ENCODE data around the gene ACAA2. TPM values are rescaled to one million over a fixed set of nuclear protein-coding genes. Genes with fewer than 3 reads are reported as not detected.
A peak's percentile ranks its signal among the peaks of the same experiment; 100 is the strongest.

The ACAA2 gene, protein sequence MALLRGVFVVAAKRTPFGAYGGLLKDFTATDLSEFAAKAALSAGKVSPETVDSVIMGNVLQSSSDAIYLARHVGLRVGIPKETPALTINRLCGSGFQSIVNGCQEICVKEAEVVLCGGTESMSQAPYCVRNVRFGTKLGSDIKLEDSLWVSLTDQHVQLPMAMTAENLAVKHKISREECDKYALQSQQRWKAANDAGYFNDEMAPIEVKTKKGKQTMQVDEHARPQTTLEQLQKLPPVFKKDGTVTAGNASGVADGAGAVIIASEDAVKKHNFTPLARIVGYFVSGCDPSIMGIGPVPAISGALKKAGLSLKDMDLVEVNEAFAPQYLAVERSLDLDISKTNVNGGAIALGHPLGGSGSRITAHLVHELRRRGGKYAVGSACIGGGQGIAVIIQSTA
- total RNA-seq (10 to 100 TPM; 27.2 to 27.5 TPM), polyA plus RNA-seq (100 to 1,000 TPM in 1 of 3 donors, 10 to 100 TPM in 2; 59.7 to 106 (median 74.3) TPM), total RNA-seq (11.3 to 37.4 (median 30.7) reads per million in 6 experiments)

DNA sequence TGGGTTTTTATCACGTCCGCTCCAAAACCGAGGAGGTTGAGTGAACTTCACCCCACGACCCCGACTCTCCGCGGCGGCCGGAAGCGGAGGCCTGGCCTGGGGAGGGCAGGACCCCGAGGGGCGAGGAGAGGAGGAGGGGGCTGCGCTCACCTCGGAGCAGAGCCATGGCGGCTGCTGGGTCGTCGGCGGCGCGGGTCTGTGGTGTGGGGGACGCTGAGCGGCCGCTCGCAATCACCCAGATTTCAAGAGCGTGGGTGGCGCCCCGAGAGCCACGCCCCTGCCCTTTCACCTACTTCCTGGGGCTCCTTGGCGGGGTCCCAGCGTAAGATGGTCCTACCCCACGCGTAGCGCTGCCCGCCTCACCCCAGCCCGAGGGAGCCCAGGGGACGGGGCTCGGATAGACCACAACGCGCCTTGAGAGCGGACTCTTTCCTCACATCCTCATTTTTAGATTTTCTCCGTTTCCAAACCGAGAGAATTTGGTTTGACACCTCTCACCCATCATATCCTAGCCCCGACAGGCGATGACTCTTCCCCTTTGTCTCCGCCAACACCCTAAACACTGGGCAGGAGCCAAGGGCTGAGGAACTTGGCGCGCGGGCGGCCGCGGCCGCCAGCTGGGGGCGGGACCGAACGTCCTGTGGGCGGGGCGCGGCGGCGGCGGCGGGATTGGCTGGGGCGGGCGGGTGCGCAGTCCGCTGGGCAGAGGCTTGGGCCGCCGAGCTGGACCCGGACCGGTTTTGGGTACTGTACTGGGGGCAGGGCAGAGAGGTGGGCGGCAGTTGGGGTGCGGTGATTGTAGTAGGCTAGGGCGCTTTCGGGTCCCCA lies at the start of gene ACAA2:
TSS of gene ACAA2 (minus strand) at position 215 of the 828 bp plus-strand sequence. CDS start at position 166, 49 bp downstream.
- Mint-ChIP-seq H3K4me3 (peak within 1 kb of the TSS; percentile 92 to 100 (median 98)), H3K4me1 (peaks cover 35 to 67% (median 60%) of the 10 kb centered on the region in 4 donors), H3K36me3 (peaks cover 11 to 14% (median 13%) of the 10 kb centered on the region in 3 donors), H3K27me3 (no peaks in the 10 kb centered on the region), H3K27ac (peak within 1 kb of the TSS; percentile 90 to 98 (median 98)), H3K9me3 (peaks cover 0 to 17% (median 8%) of the 10 kb centered on the region in 9 donors)
- peak; percentile 44 to 83 (median 68) for DNase-seq
- peak; percentile 83 for ATAC-seq
- POLR2A ChIA-PET, result interaction anchor here (0.6 to 0.9 kb wide), 4 partner anchors 9 to 1115 kb away, joined by 3 to 5 read pairs (median 3); partner anchors contain the start of genes C18orf32 and SMAD7

DNA sequence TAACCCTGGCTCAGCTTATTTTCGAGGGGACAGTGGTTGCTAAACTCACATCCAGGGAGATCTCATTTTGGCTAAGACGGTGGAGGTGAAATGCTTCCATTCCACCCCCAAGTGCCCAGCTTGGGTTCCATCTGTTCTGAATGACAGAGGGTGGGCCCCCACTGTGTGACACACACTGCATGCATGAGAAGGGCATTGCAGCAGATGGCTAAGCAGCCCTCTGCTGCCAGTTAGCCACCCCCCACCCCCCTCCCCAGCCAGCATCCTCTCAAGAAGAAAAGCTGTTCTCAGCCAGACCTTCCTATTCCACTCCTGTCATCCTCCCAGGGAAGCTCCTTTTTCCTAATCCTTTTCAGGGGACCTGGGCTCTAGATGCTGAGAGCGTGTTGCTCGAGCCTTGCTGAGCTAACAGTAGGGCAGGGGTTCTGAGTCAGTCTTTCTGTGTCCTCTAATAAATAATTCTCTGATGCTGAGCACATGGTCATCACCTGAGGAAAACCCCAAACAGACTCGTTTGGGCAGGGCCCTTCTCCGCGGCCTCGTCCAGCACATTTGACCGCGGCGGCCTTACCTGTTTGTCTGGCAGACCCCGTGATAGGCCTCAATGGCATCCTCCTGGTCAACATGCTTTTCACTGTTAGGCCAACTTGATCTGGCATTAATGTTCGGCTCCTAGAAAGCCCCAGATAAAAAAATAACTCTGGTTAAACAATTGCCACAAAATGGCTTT lies 49.5 kb upstream of the ACAA2 start:
- Mint-ChIP-seq H3K27me3 (peaks cover 0 to 10% (median 2%) of the 10 kb centered on the region in 5 donors), H3K4me1 (no peaks in the 10 kb centered on the region)
- POLR2A ChIA-PET, result no interaction called here

DNA sequence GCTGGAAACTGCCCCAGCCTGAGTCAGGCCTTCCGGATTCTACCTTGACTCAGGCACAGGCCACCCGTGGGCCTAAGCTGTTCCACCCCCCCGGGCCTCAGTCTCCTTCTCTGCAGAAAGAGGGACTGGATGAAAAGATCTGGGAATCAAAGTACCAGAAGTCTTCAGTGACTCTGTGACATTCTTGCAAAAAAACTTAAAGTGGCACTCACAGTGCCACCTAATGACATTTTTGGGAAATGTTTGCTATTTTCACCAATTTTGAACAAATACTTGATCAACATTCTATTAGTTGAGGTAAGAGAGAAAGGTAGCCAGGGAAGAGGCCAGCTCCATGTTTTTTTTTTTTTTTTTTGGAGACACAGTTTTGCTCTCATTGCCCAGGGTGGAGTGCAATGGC lies 48.3 kb upstream of the ACAA2 start:
- no peak for ATAC-seq

More for the DNA sequence above, 49.5 kb upstream of the ACAA2 start:
- H3K4me3 Mint-ChIP-seq, result no peak overlapping the region
- DNase-seq, result no peak
- ATAC-seq, result no peak
- no peaks in the 10 kb centered on the region for H3K9me3 Mint-ChIP-seq
- no peak overlapping the region for H3K27ac Mint-ChIP-seq
- H3K36me3 Mint-ChIP-seq, result no peaks in the 10 kb centered on the region

DNA sequence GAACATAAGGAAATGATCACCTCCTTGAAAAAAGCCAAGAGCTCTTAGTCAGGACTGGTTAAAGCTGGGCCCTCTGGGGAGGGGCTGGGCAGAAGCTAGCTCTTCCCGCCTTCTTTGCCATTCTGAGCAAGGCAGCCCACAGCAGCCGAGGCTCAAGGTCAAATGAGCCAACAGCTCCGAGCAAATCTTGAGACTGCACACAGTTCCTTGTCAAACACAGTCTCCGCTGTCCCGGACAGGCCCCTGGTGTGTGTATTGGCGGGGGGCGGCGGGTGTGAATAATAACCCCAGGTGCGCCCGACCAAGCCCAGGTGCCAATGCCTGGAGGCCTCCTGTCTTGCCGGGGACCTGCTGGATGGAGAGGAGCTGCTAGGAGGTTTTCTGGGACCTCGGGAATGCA lies 46.4 kb upstream of the ACAA2 start:
- H3K4me3 Mint-ChIP-seq, result no peak overlapping the region
- no peaks in the 10 kb centered on the region for H3K36me3 Mint-ChIP-seq
- no peak overlapping the region for H3K27ac Mint-ChIP-seq
- ATAC-seq (no peak), DNase-seq (no peak)
- peaks cover 0 to 9% (median 2%) of the 10 kb centered on the region in 5 donors for H3K27me3 Mint-ChIP-seq
- H3K9me3 Mint-ChIP-seq, result no peaks in the 10 kb centered on the region
- peaks cover 0 to 1% (median 0%) of the 10 kb centered on the region in 4 donors for H3K4me1 Mint-ChIP-seq
- POLR2A ChIA-PET, result interaction anchor here (0.5 to 1.2 kb wide), 2 partner anchors 349 to 366 kb away, joined by 5 read pairs; no protein-coding TSS in a partner anchor

More for the DNA sequence above, 48.3 kb upstream of the ACAA2 start:
- no peak overlapping the region for H3K4me3 Mint-ChIP-seq
- POLR2A ChIA-PET, result interaction anchor here (0.8 kb wide), 1 partner anchor 95 kb away, joined by 3 read pairs; no protein-coding TSS in a partner anchor
- no peak overlapping the region for H3K27ac Mint-ChIP-seq
- H3K9me3 Mint-ChIP-seq, result no peaks in the 10 kb centered on the region
- H3K27me3 Mint-ChIP-seq, result peaks cover 0 to 9% (median 2%) of the 10 kb centered on the region in 5 donors
- DNase-seq, result peak in 3 of 10 donors; percentile 10 to 28 (median 28)
- no peaks in the 10 kb centered on the region for H3K36me3 Mint-ChIP-seq
- H3K4me1 Mint-ChIP-seq, result no peaks in the 10 kb centered on the region

DNA sequence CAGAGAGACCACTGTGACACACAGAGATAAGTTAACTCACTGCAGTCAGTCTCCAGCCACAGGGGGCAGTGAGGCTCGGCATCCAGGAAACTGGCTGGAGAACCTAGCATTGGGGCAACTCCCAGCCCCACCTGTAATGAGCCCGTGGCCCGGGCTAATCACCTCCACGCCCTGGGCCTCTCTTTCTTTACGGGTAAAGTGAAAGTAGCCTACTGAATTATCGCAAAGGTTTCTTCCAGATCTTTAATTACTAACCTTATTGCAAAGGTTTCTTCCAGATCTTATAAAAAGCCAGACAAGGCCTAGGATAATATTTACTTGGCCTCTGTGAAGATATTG lies 45.7 kb upstream of the ACAA2 start:
- POLR2A ChIA-PET, result no interaction called here
- H3K9me3 Mint-ChIP-seq, result no peaks in the 10 kb centered on the region
- no peak overlapping the region for H3K4me3 Mint-ChIP-seq
- H3K4me1 Mint-ChIP-seq, result peaks cover 0 to 1% (median 0%) of the 10 kb centered on the region in 4 donors
- no peaks in the 10 kb centered on the region for H3K36me3 Mint-ChIP-seq
- H3K27me3 Mint-ChIP-seq, result peaks cover 0 to 5% (median 0%) of the 10 kb centered on the region in 5 donors
- ATAC-seq, result no peak
- no peak for DNase-seq
- H3K27ac Mint-ChIP-seq, result no peak overlapping the region

DNA sequence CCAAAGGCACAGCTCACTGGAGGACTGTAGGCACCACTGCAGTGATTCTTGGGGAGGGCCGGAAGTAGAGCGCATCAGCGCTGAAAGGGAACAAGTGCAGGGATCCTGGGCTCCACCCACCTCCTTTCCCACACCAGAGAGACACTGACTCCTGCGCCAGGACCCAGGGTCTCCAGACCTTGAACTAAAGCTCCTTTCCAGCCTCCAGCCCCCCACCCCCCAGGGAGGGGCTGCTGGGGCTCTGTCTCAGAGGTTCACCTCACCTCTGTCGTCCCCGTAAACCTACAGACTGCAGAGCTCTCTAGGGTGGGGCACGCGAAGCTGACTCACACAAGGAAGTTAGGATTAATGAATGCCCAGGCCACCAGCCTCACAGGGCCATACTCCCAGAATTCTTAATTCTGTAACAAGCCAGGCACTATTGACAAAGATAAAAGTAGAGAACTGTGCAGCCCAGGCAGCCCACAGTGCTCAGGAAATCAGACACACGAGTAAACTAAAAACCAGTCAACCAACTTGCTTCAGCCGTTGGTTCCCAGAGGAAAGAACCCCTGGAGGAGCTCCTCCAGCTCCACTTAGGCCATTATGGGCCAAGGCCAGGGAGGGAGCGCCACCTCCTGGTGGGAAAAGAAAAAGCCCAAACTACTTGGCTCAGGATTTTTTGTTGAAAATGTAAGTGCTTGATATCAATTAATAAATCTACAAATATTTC lies 45.1 kb upstream of the ACAA2 start:
- H3K27ac Mint-ChIP-seq, result peak overlapping the region in 1 of 10 donors; percentile 29
- H3K9me3 Mint-ChIP-seq, result no peaks in the 10 kb centered on the region
- no peaks in the 10 kb centered on the region for H3K36me3 Mint-ChIP-seq
- H3K4me3 Mint-ChIP-seq, result no peak overlapping the region
- DNase-seq (peak in 9 of 10 donors; percentile 12 to 59 (median 43)), ATAC-seq (no peak)
- POLR2A ChIA-PET, result no interaction called here
- H3K4me1 Mint-ChIP-seq, result peaks cover 0 to 1% (median 0%) of the 10 kb centered on the region in 4 donors
- peaks cover 0 to 4% (median 0%) of the 10 kb centered on the region in 5 donors for H3K27me3 Mint-ChIP-seq

DNA sequence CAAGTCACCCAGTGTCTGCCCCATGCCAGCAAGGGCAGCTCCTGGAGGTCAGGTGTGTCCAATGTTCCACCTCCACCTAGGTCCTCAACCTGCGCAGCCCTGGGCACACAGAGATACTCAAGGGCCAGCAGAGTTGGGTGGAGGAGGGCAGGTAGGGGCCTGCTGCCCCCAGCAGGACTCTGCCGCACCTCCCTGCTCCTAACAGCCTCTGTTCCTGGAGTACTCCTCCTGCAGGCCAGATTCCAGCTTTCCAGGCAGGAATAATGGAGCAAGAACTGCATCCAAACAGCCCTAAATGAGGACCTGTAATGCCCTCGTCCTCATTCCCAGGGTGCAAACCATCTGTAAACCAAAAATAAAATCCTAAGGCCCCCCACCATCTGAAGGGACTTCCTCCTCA lies 44.4 kb upstream of the ACAA2 start:
- DNase-seq, result no peak
- no peak overlapping the region for H3K27ac Mint-ChIP-seq
- no peaks in the 10 kb centered on the region for H3K9me3 Mint-ChIP-seq
- H3K27me3 Mint-ChIP-seq, result peaks cover 0 to 2% (median 0%) of the 10 kb centered on the region in 5 donors
- no peak overlapping the region for H3K4me3 Mint-ChIP-seq
- no peak for ATAC-seq
- H3K36me3 Mint-ChIP-seq, result no peaks in the 10 kb centered on the region
- POLR2A ChIA-PET, result no interaction called here
- H3K4me1 Mint-ChIP-seq, result peaks cover 0 to 1% (median 0%) of the 10 kb centered on the region in 4 donors

DNA sequence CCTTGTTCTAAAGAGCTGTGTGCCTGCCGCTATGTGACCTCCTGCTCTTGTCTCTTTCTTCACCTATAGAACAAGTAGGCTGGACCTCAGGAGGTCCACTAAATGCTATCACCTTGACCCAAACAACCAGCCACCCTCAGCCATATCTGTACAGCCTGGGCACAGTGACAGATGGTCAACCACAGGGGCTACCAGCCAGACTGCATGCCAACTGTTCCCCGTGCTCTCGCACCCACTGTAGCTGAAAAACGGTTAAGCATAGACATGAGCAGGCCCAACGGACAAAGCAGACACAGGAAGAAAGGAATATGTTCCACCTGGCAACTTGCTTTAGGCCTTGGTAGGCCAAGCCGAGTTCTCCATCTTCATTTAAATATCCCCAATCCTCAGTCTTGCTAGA lies 43.2 kb upstream of the ACAA2 start:
- ATAC-seq (no peak), DNase-seq (no peak)
- POLR2A ChIA-PET, result no interaction called here
- H3K27ac Mint-ChIP-seq, result no peak overlapping the region
- peaks cover 0 to 1% (median 0%) of the 10 kb centered on the region in 4 donors for H3K4me1 Mint-ChIP-seq
- no peaks in the 10 kb centered on the region for H3K36me3 Mint-ChIP-seq
- H3K9me3 Mint-ChIP-seq, result no peaks in the 10 kb centered on the region
- H3K4me3 Mint-ChIP-seq, result no peak overlapping the region
- H3K27me3 Mint-ChIP-seq, result peaks cover 0 to 3% (median 0%) of the 10 kb centered on the region in 5 donors

DNA sequence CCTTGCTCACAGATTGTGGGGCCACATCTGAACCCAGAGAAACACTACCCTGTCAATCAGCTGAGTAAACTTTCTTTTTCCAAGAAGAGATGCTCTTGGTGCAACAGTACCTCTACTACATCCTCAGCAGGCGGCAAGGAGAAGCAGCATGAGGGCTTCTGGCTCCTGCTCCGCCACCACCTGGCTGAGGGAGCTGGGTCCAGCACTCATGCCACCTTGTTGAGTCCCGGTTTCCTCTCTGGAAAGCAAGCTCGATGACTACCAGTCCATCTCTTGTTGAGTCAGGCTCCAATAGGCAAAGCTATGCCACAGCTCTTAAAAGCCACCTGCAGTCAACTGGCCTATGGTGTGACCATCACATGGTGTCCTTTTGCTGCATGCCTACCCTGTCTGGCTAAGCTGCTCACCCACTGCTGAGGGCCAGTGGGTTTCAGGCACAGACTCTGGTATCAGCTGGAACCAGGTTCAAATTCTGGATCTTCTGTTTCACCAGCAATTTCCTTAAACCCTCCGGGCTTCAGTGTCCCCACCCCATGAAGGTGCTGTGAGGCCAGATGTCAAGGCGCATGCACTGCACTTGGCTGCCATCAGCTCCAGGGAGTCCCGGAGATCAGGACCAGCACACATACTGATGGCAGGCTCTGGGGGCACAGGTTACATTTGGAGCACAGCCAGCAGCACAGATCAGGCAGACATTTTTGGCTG lies 42.5 kb upstream of the ACAA2 start:
- DNase-seq, result no peak
- Mint-ChIP-seq H3K27ac (no peak overlapping the region), H3K9me3 (no peaks in the 10 kb centered on the region), H3K36me3 (no peaks in the 10 kb centered on the region), H3K4me1 (peaks cover 0 to 1% (median 0%) of the 10 kb centered on the region in 4 donors), H3K27me3 (peaks cover 0 to 6% (median 2%) of the 10 kb centered on the region in 5 donors), H3K4me3 (no peak overlapping the region)
- POLR2A ChIA-PET, result no interaction called here
- no peak for ATAC-seq

DNA sequence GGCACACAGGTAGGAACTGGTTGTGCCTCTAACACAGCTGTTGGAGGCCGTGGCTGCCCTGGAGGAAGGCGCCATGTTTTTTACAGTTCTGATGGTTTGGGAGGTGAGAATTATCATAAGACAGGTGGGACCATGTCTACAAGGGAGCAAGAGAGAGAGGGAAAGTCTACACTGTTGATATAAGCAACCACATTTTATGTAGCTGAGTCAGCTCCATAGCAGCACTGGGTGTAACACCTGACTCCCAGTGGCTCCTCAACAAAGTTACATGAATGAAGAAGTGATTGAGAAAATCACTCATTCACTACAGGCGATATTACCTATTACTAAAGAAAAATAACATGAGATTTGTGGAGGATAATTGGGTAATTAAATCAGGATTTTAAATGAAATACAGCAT lies 41.3 kb upstream of the ACAA2 start:
- Mint-ChIP-seq H3K27ac (no peak overlapping the region), H3K27me3 (peaks cover 0 to 13% (median 5%) of the 10 kb centered on the region in 5 donors), H3K9me3 (no peaks in the 10 kb centered on the region), H3K36me3 (no peaks in the 10 kb centered on the region), H3K4me1 (peaks cover 0 to 4% (median 0%) of the 10 kb centered on the region in 4 donors), H3K4me3 (no peak overlapping the region)
- POLR2A ChIA-PET, result no interaction called here
- ATAC-seq (no peak), DNase-seq (no peak)

DNA sequence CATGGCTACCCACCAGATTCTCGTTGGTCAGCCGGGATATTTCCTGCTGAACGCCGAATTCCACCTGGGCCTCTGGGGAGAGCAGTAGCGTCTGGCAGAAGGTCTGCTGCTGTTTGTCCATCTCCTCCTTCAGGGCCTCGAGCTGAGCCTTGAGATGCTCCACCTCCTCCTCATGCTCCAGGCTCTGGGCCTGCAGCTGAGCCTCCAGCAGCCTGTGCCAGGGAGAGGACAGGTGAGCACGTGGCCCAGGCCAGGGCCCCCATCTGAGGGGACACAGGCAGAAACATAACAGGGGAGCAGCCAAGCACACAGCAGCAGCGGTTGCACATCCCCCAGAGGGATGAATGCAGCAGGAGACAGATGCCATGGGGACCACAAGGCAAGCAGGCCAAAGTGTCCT lies 40.1 kb upstream of the ACAA2 start:
- Mint-ChIP-seq H3K36me3 (no peaks in the 10 kb centered on the region), H3K9me3 (no peaks in the 10 kb centered on the region), H3K4me1 (peaks cover 0 to 4% (median 0%) of the 10 kb centered on the region in 4 donors), H3K27me3 (peaks cover 0 to 20% (median 10%) of the 10 kb centered on the region in 5 donors), H3K4me3 (no peak overlapping the region), H3K27ac (no peak overlapping the region)
- ATAC-seq (no peak), DNase-seq (no peak)
- POLR2A ChIA-PET, result no interaction called here
